Retinal pigment epithelial cell (primary cell): ENCODE results near the gene GID4.

Experiments
- DNase-seq: peaks from one replicate; pipeline ENCODE4 v3.0.0-alpha.2; 2010; ENCODE audit warnings: low read depth
- H3K4me3 ChIP-seq: 2 replicates; pipeline ENCODE4 v1.5.1; 2011; ENCODE audit warnings: mild to moderate bottlenecking, low read length, control low read depth, moderate library complexity
- TF ChIP-seq, protein P1 (sequence below): conservative IDR thresholded peaks from 2 replicates; pipeline ENCODE4 v1.5.1; 2011; ENCODE audit warnings: low read depth, low read length, control low read depth, inconsistent platforms

The GID4 gene

GRCh38 chr17:18042983-18043382, 3.8 kb downstream of the GID4 start:
- DNase-seq, result no peak
- no peak overlapping the region for H3K4me3 ChIP-seq
- TF ChIP-seq, protein P1, sequence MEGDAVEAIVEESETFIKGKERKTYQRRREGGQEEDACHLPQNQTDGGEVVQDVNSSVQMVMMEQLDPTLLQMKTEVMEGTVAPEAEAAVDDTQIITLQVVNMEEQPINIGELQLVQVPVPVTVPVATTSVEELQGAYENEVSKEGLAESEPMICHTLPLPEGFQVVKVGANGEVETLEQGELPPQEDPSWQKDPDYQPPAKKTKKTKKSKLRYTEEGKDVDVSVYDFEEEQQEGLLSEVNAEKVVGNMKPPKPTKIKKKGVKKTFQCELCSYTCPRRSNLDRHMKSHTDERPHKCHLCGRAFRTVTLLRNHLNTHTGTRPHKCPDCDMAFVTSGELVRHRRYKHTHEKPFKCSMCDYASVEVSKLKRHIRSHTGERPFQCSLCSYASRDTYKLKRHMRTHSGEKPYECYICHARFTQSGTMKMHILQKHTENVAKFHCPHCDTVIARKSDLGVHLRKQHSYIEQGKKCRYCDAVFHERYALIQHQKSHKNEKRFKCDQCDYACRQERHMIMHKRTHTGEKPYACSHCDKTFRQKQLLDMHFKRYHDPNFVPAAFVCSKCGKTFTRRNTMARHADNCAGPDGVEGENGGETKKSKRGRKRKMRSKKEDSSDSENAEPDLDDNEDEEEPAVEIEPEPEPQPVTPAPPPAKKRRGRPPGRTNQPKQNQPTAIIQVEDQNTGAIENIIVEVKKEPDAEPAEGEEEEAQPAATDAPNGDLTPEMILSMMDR, result no peak

DNA sequence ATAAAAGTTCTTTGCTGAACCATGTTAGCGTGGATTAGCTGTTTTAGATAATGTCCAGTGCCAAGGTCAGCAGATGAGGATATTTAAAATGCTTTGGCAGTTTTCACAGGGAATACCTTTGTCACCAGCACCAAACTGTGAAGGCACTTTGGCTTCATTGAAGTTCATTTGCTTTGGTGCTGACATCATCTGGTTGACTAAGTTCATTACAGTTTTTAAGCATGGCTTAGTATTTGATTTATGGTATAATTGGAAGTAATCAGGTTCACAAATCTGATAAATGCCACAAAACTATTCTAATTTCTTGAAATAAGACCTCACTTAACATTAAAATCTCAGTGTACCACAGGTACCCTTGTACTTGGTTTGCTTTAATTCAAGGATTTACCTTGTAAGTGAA, 4.3 kb downstream of the GID4 start:
- DNase-seq, result no peak
- TF ChIP-seq, protein P1, result peak; percentile 46
- no peak overlapping the region for H3K4me3 ChIP-seq

DNA sequence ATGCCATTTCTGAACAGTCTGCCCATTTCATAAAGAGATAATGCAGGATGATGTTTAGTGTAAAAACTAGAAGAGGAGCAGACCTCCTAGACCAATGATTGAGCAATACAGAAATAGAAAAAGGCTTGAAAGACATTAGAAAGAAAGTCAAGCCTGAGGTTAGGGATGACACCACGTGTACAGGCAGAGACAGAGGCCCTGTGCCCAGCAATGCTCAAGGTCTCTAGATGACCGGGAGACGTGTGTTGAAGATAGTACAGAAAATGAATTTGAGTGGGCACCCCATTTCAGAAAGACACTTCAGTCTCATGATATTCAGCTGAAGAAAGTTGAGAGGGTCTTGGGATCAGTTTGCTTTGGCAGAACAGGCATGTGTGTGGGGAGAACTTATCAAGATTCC, 5.4 kb downstream of the GID4 start:
- no peak overlapping the region for H3K4me3 ChIP-seq
- TF ChIP-seq, protein P1, result no peak

DNA sequence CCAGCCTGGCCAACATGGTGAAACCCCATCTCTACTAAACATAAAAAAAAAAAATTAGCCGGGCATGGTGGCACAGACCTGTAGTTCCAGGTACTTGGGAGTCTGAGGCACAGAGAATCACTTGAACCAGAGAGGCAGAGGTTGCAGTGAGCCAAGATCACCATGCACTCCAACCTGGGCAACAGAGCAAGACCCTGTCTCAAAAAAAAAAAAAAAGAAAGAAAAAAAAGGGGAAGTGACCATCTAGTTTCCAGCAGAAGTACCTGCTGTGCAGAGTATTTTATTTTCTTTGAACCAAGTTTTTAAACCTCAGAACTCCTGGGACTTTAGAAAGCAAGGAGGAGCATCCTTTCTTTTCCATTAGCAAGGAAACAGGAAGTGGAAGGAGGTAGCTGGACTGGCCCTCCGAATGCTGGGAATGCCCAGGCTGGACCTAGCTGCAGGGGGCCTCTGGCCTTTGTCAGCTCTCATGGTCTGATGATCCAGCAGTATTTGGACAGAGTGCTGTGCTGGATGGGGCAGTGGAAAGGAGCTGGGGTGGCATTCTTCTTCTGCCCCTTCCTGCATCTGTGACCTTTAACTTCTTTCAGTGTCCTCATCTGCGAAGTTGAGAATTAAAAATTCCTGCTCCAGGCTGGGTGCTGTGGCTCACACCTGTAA, 6.6 kb downstream of the GID4 start:
- TF ChIP-seq, protein P1, result no peak
- DNase-seq, result no peak
- H3K4me3 ChIP-seq, result no peak overlapping the region

More for the DNA sequence above, 5.4 kb downstream of the GID4 start:
- no peak for DNase-seq

DNA sequence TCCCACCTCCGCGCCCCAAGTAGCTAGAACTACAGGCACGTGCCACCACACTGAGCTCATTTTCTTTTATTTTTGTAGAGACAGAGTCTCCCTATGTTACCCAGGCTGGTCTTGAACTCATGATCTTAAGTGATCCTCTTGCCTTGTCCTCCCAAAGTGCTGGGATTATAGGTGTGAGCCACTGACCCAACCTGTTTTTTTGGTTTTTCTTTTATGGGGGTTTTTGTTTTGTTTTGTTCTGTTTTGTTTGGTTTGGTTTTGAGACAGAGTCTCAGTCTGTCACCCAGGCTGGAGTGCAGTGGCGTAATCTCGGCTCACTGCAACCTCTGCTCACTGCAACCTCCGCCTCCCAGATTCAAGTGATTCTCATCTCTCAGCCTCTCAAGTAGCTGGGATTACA, 16.4 kb downstream of the GID4 start:
- TF ChIP-seq, protein P1, result no peak
- DNase-seq, result no peak
- no peak overlapping the region for H3K4me3 ChIP-seq

- TF ChIP-seq, protein P1, result no peak
- no peak for DNase-seq
- H3K4me3 ChIP-seq, result no peak overlapping the region
Measured at GRCh38 chr17:18056214-18056613, 17.0 kb downstream of the GID4 start.

GRCh38 chr17:18059283-18059682, 20.1 kb downstream of the GID4 start:
- H3K4me3 ChIP-seq, result no peak overlapping the region

More at GRCh38 chr17:18059283-18059682, 20.1 kb downstream of the GID4 start:
- TF ChIP-seq, protein P1, result no peak
- no peak for DNase-seq
